GM18511 (cell line): ENCODE results near the gene ZNF69.
A peak's percentile ranks its signal among the peaks of the same experiment; 100 is the strongest.
"Not testable (repeated sequence)": the region's sequence is repeated elsewhere in the genome, so short reads cannot be mapped to it uniquely, and the experiment has no call there.

Experiments used
- ATAC-seq: cut with Tn5 transposase; IDR thresholded peaks from one replicate; pipeline ENCODE4 v1.9.1; 2021; ENCODE audit warnings: mild to moderate bottlenecking, moderate library complexity; ENCODE audit not compliant: unreplicated experiment

The ZNF69 gene

GRCh38 chr19:11890634-11891033 is 3.1 kb downstream of the ZNF69 start:
- ATAC-seq, result no peak

- no peak for ATAC-seq
These were observed 7.3 kb downstream of the ZNF69 start for GRCh38 chr19:11894851-11895250.

GRCh38 chr19:11902228-11902627 is 14.6 kb downstream of the ZNF69 start:
- ATAC-seq, result no peak

- no peak for ATAC-seq
These were observed 18.3 kb downstream of the ZNF69 start for GRCh38 chr19:11905928-11906327.

- not testable (repeated sequence) for ATAC-seq
These were observed 24.4 kb downstream of the ZNF69 start for GRCh38 chr19:11911937-11912336.

GRCh38 chr19:11914417-11915051 is 27.0 kb downstream of the ZNF69 start:
- not testable (repeated sequence) for ATAC-seq

GRCh38 chr19:11921852-11922495 is 34.4 kb downstream of the ZNF69 start:
- ATAC-seq, result no peak

GRCh38 chr19:11924886-11925650 is 37.5 kb downstream of the ZNF69 start, which contains the start of gene ZNF700:
TSS of gene ZNF700 (plus strand) at chr19:11925107. CDS start at chr19:11925211, 104 bp downstream.
- peak; percentile 88 for ATAC-seq

- not testable (repeated sequence) for ATAC-seq
These were observed 38.1 kb downstream of the ZNF69 start for GRCh38 chr19:11925651-11926187.

GRCh38 chr19:11927227-11927626 is 39.6 kb downstream of the ZNF69 start:
- no peak for ATAC-seq

GRCh38 chr19:11931051-11931450 is 43.5 kb downstream of the ZNF69 start:
- ATAC-seq, result no peak

- ATAC-seq, result no peak
These were observed 43.9 kb downstream of the ZNF69 start for GRCh38 chr19:11931513-11931912.

GRCh38 chr19:11935829-11936228 is 48.2 kb downstream of the ZNF69 start:
- ATAC-seq, result not testable (repeated sequence)

- ATAC-seq, result not testable (repeated sequence)
These were observed 50.8 kb downstream of the ZNF69 start for GRCh38 chr19:11938383-11938782.

- not testable (repeated sequence) for ATAC-seq
These were observed 53.8 kb downstream of the ZNF69 start for GRCh38 chr19:11941361-11941887.

GRCh38 chr19:11942008-11942842 is 54.6 kb downstream of the ZNF69 start:
- ATAC-seq, result no peak

GRCh38 chr19:11942843-11943108 is 55.2 kb downstream of the ZNF69 start:
- ATAC-seq, result no peak

GRCh38 chr19:11944656-11945055 is 57.1 kb downstream of the ZNF69 start:
- no peak for ATAC-seq

- no peak for ATAC-seq
These were observed 61.1 kb downstream of the ZNF69 start for GRCh38 chr19:11948646-11949045.

GRCh38 chr19:11949201-11949600 is 61.6 kb downstream of the ZNF69 start:
- ATAC-seq, result no peak
